HepG2 (cell line): ENCODE measurements around the gene SFR1. TPM values are rescaled to one million over a fixed set of nuclear protein-coding genes. Genes with fewer than 3 reads are reported as not detected.
A peak's percentile ranks its signal among the peaks of the same experiment; 100 is the strongest.

Experiments used
- BCL6 ChIP-seq: IDR thresholded peaks from 2 replicates; pipeline ENCODE4 v1.6.1; 2016; ENCODE audit warnings: missing genetic modification reagents, missing compliant biosample characterization
- CBX5 ChIP-seq: sonication (generic); formaldehyde crosslinking; IDR thresholded peaks from 2 replicates; pipeline ENCODE4 v1.4.0; 2020; ENCODE audit warnings: missing genetic modification reagents, borderline replicate concordance
- GTF2F1 ChIP-seq: fragments of 150-350 bp; IDR thresholded peaks from 2 replicates; pipeline ENCODE4 v1.6.1; 2014; ENCODE audit warnings: low read length
- REPIN1 ChIP-seq: sonication (generic); formaldehyde crosslinking; IDR thresholded peaks from 2 replicates; pipeline ENCODE4 v1.8.0; 2022; ENCODE audit warnings: missing genetic modification reagents, low read depth, mild to moderate bottlenecking, borderline replicate concordance
- SMAD9 ChIP-seq: sonication (generic); formaldehyde crosslinking; IDR thresholded peaks from 2 replicates; pipeline ENCODE4 v1.5.1; 2020; ENCODE audit warnings: mild to moderate bottlenecking, missing genetic modification reagents
- THYN1 ChIP-seq: sonication (generic); formaldehyde crosslinking; IDR thresholded peaks from 2 replicates; pipeline ENCODE4 v1.8.1; 2023; ENCODE audit warnings: low read depth, mild to moderate bottlenecking, moderate library complexity, missing genetic modification reagents, borderline replicate concordance
- ZNF451 ChIP-seq: sonication (generic); formaldehyde crosslinking; IDR thresholded peaks from 2 replicates; pipeline ENCODE4 v1.5.0; 2020; ENCODE audit warnings: mild to moderate bottlenecking, missing genetic modification reagents
- ZNF737 ChIP-seq: sonication (generic); formaldehyde crosslinking; IDR thresholded peaks from 2 replicates; pipeline ENCODE4 v1.5.0; 2020; ENCODE audit warnings: missing genetic modification reagents, mild to moderate bottlenecking, borderline replicate concordance
- ZNF772 ChIP-seq: sonication (generic); formaldehyde crosslinking; IDR thresholded peaks from 2 replicates; pipeline ENCODE4 v1.5.0; 2020; ENCODE audit warnings: mild to moderate bottlenecking, missing genetic modification reagents
- polyA plus RNA-seq, 8 experiments: library from polyadenylated mRNA; depleted of rRNA in 3 of 8; stranded (reverse) in 7 of 8; unstranded in 1 of 8; fragments of >200 nt; fragmentation: Illumina TruSeq in 4 of 8; extraction: Trizol in 4 of 8; gene quantifications; 2 replicates each; pipeline versions ENCODE4 v1.2.1 to v1.2.3, GENCODE V29; 2011 to 2016; ENCODE audit warnings: low read depth in 4 of 8, missing spikeins in 1 of 8, mixed read lengths in 1 of 8; ENCODE audit not compliant: insufficient read depth in 1 of 8
- total RNA-seq, 5 experiments: library from RNA; depleted of rRNA; stranded (reverse); fragments of >200 nt; fragmentation: Illumina TruSeq; extraction: Trizol; gene quantifications; 2 replicates each; pipeline ENCODE4 v1.2.3, GENCODE V29; 2016; ENCODE audit warnings: low read depth in 1 of 5
- TF ChIP-seq, protein P1 (sequence below), 2 experiments: sonication (generic) in 1 of 2; formaldehyde crosslinking in 1 of 2; IDR thresholded peaks; 2 replicates each; pipeline versions ENCODE4 v1.4.0 to v1.6.1; 2016 to 2020; ENCODE audit warnings: borderline replicate concordance in 1 of 2, low read depth in 1 of 2, mild to moderate bottlenecking in 1 of 2, missing genetic modification reagents in 1 of 2
- TF ChIP-seq, protein P2 (sequence below), 2 experiments: sonication (generic) in 1 of 2; formaldehyde crosslinking in 1 of 2; IDR thresholded peaks; 2 replicates each; pipeline versions ENCODE4 v1.4.0 to v1.6.1; 2018 to 2020; ENCODE audit warnings: missing genetic modification reagents in 2 of 2, borderline replicate concordance in 1 of 2, low read depth in 1 of 2, mild to moderate bottlenecking in 1 of 2, missing biosample characterization in 1 of 2
- TF ChIP-seq, protein P3 (sequence below): sonication (generic); formaldehyde crosslinking; IDR thresholded peaks from 2 replicates; pipeline ENCODE4 v1.5.1; 2020; ENCODE audit warnings: missing genetic modification reagents, mild to moderate bottlenecking, borderline replicate concordance
- TF ChIP-seq, protein P4 (sequence below): sonication (generic); formaldehyde crosslinking; IDR thresholded peaks from 2 replicates; pipeline ENCODE4 v1.4.0; 2020; ENCODE audit warnings: missing genetic modification reagents, mild to moderate bottlenecking, borderline replicate concordance
- TF ChIP-seq, protein P5 (sequence below): sonication (generic); formaldehyde crosslinking; IDR thresholded peaks from 2 replicates; pipeline ENCODE4 v1.5.0; 2020; ENCODE audit warnings: missing genetic modification reagents

SFR1 gene
- total and polyA plus RNA-seq, 2 of the 13 experiments (the other 11 are each of a cell fraction or from before 2014, with no cell fraction given): 2.2 to 6.1 TPM

DNA sequence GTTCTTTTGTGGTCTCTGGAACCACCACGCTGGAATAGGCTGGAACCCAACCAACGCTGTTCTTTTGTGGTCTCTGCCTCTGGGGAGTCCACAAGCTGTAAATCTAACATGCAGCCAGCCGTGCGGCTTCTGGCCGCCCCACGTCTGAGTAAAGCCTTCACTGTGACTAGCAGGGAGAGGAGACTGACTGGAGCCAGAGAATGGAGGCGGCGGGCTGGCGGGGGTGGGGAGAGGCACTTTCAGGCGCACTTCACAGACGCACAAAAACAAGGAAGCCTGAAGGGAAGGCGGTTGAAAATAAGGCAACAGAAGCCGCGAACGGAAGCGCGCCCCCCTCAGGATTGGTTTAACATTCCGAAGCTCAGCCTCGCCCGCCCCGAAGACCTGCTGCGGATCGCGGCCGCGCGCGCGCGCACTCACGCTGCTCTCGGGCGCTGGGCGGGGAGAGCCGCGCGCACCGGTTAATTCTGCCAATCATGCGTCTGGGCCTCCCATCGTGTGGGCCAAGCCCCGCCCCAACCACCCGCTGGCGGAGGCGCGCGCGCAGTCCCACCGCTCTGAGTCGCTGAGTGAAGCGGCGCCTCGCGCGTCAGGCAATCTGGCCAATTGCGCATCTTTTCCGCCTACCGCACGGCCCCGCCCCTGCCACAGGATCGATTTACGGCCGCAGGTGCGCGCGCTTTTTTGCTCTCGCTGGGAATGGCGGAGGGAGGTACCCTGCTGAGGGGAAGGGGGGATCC is at the start of gene SFR1 (continued):
- TF ChIP-seq, protein P1, sequence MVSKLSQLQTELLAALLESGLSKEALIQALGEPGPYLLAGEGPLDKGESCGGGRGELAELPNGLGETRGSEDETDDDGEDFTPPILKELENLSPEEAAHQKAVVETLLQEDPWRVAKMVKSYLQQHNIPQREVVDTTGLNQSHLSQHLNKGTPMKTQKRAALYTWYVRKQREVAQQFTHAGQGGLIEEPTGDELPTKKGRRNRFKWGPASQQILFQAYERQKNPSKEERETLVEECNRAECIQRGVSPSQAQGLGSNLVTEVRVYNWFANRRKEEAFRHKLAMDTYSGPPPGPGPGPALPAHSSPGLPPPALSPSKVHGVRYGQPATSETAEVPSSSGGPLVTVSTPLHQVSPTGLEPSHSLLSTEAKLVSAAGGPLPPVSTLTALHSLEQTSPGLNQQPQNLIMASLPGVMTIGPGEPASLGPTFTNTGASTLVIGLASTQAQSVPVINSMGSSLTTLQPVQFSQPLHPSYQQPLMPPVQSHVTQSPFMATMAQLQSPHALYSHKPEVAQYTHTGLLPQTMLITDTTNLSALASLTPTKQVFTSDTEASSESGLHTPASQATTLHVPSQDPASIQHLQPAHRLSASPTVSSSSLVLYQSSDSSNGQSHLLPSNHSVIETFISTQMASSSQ (IDR thresholded peaks at IDR 0.05; ENCODE audit: low read depth): no peak
- TF ChIP-seq, protein P1 (CRISPR knock-in tag; IDR thresholded peaks at IDR 0.05; ENCODE audit: borderline replicate concordance): no peak; the same call in 1 of the 2 replicates
- TF ChIP-seq, protein P2, sequence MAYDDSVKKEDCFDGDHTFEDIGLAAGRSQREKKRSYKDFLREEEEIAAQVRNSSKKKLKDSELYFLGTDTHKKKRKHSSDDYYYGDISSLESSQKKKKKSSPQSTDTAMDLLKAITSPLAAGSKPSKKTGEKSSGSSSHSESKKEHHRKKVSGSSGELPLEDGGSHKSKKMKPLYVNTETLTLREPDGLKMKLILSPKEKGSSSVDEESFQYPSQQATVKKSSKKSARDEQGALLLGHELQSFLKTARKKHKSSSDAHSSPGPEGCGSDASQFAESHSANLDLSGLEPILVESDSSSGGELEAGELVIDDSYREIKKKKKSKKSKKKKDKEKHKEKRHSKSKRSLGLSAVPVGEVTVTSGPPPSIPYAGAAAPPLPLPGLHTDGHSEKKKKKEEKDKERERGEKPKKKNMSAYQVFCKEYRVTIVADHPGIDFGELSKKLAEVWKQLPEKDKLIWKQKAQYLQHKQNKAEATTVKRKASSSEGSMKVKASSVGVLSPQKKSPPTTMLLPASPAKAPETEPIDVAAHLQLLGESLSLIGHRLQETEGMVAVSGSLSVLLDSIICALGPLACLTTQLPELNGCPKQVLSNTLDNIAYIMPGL (CRISPR knock-in tag; IDR thresholded peaks at IDR 0.05; ENCODE audit: borderline replicate concordance in 1 of 2, low read depth in 1 of 2): peak; percentile 81 to 89
- TF ChIP-seq THYN1 (CRISPR knock-in tag) (no peak; the same call in 1 of the 2 replicates), SMAD9 (CRISPR knock-in tag) (no peak), ZNF772 (CRISPR knock-in tag) (no peak), ZNF451 (CRISPR knock-in tag) (peak; percentile 67; the same call in 1 of the 2 replicates), BCL6 (CRISPR knock-in tag) (no peak; the same call in 1 of the 2 replicates), REPIN1 (peak; percentile 71; the same call in 1 of the 2 replicates), CBX5 (CRISPR knock-in tag) (no peak; the same call in 1 of the 2 replicates), ZNF737 (CRISPR knock-in tag) (no peak), GTF2F1 (no peak)
- TF ChIP-seq, protein P3, sequence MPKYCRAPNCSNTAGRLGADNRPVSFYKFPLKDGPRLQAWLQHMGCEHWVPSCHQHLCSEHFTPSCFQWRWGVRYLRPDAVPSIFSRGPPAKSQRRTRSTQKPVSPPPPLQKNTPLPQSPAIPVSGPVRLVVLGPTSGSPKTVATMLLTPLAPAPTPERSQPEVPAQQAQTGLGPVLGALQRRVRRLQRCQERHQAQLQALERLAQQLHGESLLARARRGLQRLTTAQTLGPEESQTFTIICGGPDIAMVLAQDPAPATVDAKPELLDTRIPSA (CRISPR knock-in tag): no peak
- TF ChIP-seq, protein P4, sequence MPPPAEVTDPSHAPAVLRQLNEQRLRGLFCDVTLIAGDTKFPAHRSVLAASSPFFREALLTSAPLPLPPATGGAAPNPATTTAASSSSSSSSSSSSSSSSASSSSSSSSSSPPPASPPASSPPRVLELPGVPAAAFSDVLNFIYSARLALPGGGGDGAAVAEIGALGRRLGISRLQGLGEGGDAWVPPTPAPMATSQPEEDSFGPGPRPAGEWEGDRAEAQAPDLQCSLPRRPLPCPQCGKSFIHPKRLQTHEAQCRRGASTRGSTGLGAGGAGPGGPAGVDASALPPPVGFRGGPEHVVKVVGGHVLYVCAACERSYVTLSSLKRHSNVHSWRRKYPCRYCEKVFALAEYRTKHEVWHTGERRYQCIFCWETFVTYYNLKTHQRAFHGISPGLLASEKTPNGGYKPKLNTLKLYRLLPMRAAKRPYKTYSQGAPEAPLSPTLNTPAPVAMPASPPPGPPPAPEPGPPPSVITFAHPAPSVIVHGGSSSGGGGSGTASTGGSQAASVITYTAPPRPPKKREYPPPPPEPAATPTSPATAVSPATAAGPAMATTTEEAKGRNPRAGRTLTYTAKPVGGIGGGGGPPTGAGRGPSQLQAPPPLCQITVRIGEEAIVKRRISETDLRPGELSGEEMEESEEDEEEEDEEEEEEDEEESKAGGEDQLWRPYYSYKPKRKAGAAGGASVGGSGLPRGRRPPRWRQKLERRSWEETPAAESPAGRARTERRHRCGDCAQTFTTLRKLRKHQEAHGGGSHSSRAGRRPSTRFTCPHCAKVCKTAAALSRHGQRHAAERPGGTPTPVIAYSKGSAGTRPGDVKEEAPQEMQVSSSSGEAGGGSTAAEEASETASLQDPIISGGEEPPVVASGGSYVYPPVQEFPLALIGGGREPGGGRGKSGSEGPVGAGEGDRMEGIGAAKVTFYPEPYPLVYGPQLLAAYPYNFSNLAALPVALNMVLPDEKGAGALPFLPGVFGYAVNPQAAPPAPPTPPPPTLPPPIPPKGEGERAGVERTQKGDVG: no peak; the same call in 1 of the 2 replicates
- TF ChIP-seq, protein P5, sequence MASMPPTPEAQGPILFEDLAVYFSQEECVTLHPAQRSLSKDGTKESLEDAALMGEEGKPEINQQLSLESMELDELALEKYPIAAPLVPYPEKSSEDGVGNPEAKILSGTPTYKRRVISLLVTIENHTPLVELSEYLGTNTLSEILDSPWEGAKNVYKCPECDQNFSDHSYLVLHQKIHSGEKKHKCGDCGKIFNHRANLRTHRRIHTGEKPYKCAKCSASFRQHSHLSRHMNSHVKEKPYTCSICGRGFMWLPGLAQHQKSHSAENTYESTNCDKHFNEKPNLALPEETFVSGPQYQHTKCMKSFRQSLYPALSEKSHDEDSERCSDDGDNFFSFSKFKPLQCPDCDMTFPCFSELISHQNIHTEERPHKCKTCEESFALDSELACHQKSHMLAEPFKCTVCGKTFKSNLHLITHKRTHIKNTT: no peak
